HG03460 (cell line): ENCODE measurements around the gene PPP1R12A.
"Not testable (repeated sequence)": the region's sequence is repeated elsewhere in the genome, so short reads cannot be mapped to it uniquely, and the experiment has no call there.

Source experiments
- ATAC-seq: cut with Tn5 transposase; IDR thresholded peaks from one replicate; pipeline ENCODE4 v1.9.1; 2021; ENCODE audit not compliant: unreplicated experiment

The PPP1R12A gene

DNA sequence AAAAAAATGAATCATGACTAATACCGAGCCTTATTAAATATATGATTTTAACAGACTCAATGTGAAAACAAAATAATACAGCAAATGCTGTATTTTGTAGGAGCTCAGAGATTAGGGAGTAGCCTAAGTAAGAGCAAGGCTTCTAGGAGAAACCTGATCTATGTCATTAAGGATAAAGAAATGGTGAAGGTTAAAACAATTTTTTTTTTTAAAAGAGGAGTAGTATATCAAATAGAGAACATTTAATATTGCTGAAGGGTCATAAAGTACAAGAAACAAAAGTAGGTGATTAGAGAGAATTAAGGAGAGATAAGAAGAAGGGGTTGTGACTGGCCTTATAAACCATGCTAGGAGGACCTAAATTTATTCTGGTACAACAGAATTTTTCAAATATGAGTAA, 39.1 kb downstream of the PPP1R12A start:
- ATAC-seq, result no peak

- ATAC-seq, result no peak
Measured at GRCh38 chr12:79895071-79895470, 39.8 kb downstream of the PPP1R12A start.

DNA sequence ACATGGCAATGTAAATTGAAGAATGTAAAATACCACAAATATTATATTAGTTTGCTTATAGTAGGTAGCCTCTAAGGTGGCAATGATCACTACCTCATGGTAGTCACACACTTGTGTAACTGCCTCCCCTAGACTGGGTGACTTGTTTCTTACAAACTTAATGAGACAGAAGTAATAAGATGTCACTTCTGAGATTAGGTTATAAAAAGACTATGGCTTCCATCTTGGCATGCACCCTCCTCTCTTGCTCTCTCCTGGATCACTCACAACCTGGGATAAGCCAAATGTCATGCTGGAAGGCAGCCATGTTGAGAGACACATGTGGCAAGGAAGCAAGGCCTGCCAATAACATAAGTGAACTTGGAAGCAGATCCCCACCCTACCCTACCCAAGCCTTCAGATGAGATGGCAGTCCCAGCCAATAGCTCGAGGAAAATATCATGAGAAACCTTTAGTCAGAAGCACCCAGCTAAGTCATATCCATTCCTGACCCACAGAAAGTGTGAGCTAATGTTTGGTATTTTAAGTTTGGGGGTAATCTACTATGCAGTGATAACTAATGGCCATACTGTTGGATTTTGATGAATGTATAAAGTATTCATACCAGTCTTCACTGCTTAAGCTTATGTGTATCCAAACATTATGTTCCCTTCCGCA, 43.3 kb downstream of the PPP1R12A start:
- no peak for ATAC-seq

- ATAC-seq, result no peak
Measured at GRCh38 chr12:79887890-79888289, 47.0 kb downstream of the PPP1R12A start.

GRCh38 chr12:79886917-79887519, 47.9 kb downstream of the PPP1R12A start:
- no peak for ATAC-seq

GRCh38 chr12:79885911-79886490, 48.9 kb downstream of the PPP1R12A start:
- no peak for ATAC-seq

DNA sequence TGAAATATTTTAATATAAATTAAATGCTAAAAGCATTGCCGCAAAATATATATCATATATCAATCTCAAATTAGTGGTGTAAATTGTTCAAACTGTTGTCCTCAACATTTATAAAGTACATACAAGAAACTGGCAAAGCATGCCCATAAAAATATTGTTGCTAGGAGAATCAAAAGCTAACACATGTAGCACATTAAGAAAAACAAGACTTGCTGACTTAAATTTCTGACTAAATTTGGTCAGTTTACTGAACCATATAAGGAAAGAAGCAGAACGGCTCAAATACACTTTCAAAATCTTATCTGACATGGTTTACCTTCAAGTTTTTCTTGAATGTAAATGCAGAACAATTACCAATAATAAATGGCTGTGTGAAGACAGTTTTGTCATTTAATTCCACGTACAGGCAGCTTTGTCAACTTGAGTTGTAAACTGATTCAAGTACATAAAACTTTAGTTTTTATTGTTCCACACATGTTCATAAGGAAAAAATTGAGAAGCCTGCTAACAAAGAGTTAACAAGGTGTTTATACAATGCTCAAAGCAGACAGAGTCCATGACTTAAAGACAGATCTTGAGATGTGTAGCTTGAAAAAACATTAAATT, 50.4 kb downstream of the PPP1R12A start:
- no peak for ATAC-seq

- no peak for ATAC-seq
Measured at GRCh38 chr12:79883216-79883615, 51.7 kb downstream of the PPP1R12A start.

- no peak for ATAC-seq
Measured at GRCh38 chr12:79881351-79881750, 53.5 kb downstream of the PPP1R12A start.

DNA sequence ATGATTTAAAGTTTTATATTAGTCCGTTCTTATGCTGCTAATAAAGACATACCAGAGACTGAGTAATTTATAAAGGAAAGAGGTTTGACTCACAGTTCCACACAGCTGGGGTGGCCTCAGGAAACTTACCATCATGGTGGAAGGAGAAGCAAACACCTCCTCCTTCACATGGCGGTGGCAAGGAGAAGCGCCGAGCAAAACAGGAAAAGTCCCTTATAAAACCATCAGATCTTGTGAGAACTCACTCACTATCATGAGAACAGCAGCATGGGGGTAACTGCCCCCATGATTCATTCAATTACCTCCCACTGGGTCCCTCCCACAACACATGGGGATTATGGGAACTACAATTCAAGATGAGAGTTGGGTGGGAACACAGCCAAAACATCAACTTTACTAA, 56.4 kb downstream of the PPP1R12A start:
- not testable (repeated sequence) for ATAC-seq

DNA sequence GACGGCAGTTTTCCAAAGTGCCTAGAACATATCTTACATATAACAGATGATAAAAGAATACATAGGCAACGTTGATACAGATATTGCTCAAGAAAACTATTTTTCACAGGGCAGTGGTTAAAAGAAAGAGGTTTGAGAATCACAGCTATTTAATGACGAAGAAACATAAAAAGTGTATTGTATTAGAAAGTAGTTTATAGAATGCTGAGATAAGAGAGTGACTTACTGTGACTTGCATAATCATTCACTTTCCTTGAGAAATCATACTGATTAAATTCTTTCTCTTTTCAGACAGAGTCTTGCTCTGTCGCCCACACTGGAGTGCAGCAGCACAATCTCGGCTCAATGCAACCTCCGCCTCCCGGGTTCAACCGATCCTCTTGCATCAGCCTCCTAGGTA, 57.7 kb downstream of the PPP1R12A start:
- ATAC-seq, result no peak

DNA sequence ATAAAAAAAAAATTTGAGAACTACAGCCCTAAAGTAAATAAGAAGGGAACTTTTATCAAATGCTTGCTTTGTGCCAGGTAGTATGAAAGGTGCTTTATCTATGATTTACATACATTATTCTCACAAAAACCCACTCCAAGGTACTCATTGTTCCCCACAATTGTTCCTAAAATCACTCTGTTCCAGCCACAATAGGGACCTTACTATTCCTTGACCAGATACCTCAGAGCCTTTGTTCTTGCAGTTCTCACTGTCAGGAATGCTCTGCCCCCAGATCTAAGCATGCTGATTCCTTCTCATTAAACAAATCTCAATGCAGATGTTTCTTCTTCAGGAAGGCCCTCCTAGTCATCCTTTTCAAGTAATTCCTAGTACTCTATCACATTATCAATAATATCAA, 60.2 kb downstream of the PPP1R12A start:
- ATAC-seq, result no peak

DNA sequence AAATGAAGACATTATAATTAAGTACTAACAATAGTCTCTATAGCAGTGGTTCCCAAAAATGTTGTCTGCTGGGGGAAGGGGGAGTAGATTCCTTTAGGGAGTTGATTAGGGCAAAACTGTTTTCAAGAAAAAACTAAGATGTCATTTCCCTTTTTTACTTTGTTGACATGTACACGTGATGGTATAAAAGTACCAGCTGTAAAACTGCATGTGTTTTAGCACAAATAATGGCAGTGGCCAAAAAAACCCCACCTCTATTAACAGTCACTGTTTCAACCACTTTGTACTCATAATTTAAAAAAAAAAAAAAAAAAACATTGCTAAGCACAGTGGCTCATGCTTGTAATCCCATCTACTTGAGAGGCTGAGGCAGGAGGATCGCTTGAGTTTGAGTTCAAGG, 61.7 kb downstream of the PPP1R12A start:
- no peak for ATAC-seq

- no peak for ATAC-seq
Measured at GRCh38 chr12:79871621-79872020, 63.3 kb downstream of the PPP1R12A start.

DNA sequence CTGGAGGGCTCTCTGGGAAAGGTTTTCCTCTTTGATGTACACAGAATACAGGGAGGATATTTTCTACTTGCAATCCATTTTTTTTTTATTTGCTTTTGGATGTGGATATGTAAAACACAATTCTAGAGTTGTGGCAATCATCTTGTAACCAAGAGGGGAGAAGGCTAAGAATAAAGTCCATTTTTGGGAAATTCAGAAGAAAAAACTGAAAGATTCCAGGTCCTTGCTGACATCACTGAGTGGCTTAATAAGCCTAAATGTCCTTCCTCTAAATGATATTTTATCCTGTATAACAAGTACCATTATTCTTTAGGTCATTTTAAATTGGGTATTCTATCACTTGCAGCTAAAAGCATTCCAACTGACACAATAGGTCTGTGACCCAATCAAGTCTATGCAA, 64.0 kb downstream of the PPP1R12A start:
- ATAC-seq, result no peak

- no peak for ATAC-seq
Measured at GRCh38 chr12:79859646-79860045, 75.3 kb downstream of the PPP1R12A start.

GRCh38 chr12:79858518-79858917, 76.4 kb downstream of the PPP1R12A start:
- ATAC-seq, result no peak

DNA sequence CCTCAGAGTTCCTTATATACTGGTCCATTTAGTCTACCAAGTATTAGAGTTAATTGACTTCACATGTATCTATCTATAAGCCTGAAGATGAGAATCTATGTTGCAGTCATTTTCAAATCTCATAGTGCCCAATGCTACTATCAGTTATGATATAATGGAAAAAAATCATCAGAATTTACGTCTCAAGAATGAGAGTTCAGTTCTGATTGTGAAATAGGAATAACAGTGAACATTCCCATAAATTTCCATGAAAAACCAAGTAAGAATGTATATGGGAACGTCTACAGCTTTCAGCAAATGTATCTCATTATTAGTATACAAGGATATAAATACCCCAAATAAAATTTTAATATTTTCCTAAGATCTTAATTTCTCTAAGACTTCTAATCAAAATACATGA, 77.2 kb downstream of the PPP1R12A start:
- no peak for ATAC-seq

DNA sequence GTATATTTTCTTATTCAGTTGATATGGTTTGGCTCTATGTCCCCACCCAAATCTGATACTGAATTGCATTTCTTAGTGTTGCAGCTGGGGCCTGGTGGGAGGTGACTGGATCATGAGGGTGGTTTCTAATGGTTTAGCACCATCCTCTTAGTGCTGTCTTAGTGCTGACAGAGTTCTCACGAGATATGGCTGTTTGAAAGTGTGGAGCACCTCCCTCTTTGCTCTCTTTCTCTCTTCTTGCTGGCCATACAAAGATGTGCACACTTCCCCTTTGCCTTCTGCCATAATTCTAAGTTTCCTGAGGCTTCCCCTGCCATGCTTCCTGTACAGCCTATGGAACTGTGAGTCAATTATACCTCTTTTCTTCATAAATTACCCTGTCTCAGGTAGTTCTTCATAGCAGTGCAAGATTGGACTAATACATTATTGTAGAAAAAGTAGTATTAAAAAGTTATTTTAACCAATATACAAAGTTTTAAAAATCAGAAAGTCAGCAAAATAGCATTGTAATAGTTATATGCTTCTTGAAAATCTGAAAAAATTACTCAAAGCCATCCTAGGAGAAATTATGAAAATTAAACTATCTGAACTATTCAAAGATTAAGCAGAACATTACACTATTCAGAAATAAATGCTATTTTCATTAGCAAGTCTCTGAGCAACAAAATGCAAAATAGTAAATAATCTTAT, 84.1 kb downstream of the PPP1R12A start:
- ATAC-seq, result no peak

DNA sequence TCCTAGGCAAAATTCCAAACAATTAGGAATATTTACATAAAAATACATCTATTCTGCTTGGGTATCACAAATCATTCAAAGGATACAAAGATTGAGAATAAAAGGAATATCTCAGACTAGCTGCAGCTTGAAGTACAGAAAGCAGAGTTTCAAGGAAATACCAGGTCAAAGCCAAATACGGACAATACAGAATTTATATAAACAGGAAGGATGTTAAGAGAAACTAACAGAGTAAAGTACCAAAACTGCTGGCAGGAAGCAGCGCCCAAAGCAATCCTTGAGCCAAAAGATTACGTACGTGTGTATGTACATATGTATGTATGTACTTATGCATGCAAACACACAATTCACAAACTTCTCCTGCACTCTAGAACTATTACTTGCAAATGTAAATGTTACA, 86.6 kb downstream of the PPP1R12A start:
- ATAC-seq, result no peak

DNA sequence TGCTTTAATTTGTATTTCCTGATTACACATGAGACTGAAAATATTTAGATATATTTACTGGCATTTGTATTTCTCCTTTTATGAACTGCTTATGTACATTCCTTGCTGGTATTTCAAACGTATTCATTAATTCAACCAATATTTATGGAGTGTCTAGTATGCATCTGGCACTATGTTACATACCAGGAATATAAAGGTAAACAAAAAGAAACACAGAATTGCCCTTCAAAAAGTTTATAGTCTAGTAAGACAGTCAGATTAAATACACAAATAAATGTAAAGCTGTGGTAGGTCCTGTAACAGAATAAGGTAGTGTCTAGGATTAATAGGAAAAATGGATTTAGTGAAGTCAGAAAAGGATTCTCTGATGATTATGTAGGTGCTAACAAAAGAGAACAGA, 87.5 kb downstream of the PPP1R12A start:
- no peak for ATAC-seq

DNA sequence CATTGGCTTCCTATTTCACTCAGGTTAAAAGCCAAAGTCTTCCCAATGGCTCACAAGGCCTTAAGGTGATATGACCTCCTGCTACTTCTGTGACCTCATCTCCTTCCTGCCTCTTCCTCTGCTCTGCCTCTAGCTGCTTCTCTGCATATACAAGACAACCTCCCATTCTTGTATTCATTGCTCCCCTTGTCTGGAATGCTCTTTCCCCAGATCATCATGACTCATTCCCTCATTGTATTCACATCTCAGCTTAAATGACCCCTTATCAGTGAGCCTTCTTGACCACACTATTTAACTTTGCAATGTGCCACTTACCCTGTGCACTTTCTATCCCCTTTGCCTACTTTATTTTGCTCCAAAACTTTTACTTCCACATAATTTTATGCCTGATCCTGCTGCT, 90.2 kb downstream of the PPP1R12A start:
- ATAC-seq, result no peak
